H1 (cell line): Measurements from ENCODE around the gene TSPAN1. TPM values are rescaled to one million over a fixed set of nuclear protein-coding genes. Genes with fewer than 3 reads are reported as not detected.

ENCODE experiments used
- BACH1 ChIP-seq: IDR thresholded peaks from 2 replicates; pipeline ENCODE4 v1.6.1; 2012; ENCODE audit warnings: low read length, improper control_type of control experiment
- CHD2 ChIP-seq: IDR thresholded peaks from 2 replicates; pipeline ENCODE4 v1.6.1; 2012; ENCODE audit warnings: low read length, improper control_type of control experiment
- EZH2 ChIP-seq: fragments of 200-600 bp; sonication (generic); IDR thresholded peaks from 2 replicates; pipeline ENCODE4 v1.7.1; 2012; ENCODE audit warnings: low read depth, mild to moderate bottlenecking, moderate library complexity, low read length, inconsistent platforms; ENCODE audit not compliant: severe bottlenecking
- HDAC6 ChIP-seq: IDR thresholded peaks from one replicate; pipeline ENCODE4 v1.7.1; 2012; ENCODE audit warnings: low read depth, mild to moderate bottlenecking, inconsistent platforms, low read length, moderate library complexity
- NANOG ChIP-seq: IDR thresholded peaks from 2 replicates; pipeline ENCODE4 v1.6.1; 2011; ENCODE audit warnings: low read length, low read depth, mild to moderate bottlenecking, inconsistent platforms; ENCODE audit not compliant: insufficient read depth, poor library complexity, severe bottlenecking
- POLR2A ChIP-seq, 2 experiments: IDR thresholded peaks; 1 replicate in 1 of 2; 2 replicates in 1 of 2; pipeline ENCODE4 v1.6.1; 2011; ENCODE audit warnings: low read depth in 2 of 2, low read length in 2 of 2, mild to moderate bottlenecking in 2 of 2; ENCODE audit errors: control extremely low read depth in 1 of 2
- SP2 ChIP-seq: IDR thresholded peaks from 2 replicates; pipeline ENCODE4 v1.6.1; 2012; ENCODE audit warnings: mild to moderate bottlenecking, low read length, inconsistent platforms
- SUZ12 ChIP-seq: fragments of 200-600 bp; sonication (generic); IDR thresholded peaks from 2 replicates; pipeline ENCODE4 v1.6.1; 2012; ENCODE audit warnings: mild to moderate bottlenecking, inconsistent platforms, low read length, moderate library complexity, mixed read lengths
- TAF1 ChIP-seq: IDR thresholded peaks from 2 replicates; pipeline ENCODE4 v1.6.1; 2011; ENCODE audit warnings: mild to moderate bottlenecking, low read depth, low read length
- YY1 ChIP-seq: IDR thresholded peaks from 2 replicates; pipeline ENCODE4 v1.6.1; 2011; ENCODE audit warnings: low read depth, mild to moderate bottlenecking, low read length
- ZNF274 ChIP-seq: IDR thresholded peaks from 2 replicates; pipeline ENCODE4 v1.7.0; 2012; ENCODE audit warnings: low read length, borderline replicate concordance; ENCODE audit errors: extremely low read depth
- polyA plus RNA-seq, 7 experiments: library from polyadenylated mRNA; depleted of rRNA in 3 of 7; stranded (reverse) in 5 of 7; unstranded in 2 of 7; fragments of >200 nt in 5 of 7; fragments of 200-250 nt in 2 of 7; gene quantifications; 1 replicate in 5 of 7; 2 replicates in 1 of 7; 4 replicates in 1 of 7; pipeline versions ENCODE4 v1.2.1 to v1.2.3, GENCODE V29; 2011 to 2013; ENCODE audit warnings: missing spikeins in 2 of 7, mixed read lengths in 2 of 7
- total RNA-seq: library from RNA; stranded (reverse); fragmentation: NEBNext Ultra II Directional; extraction: Animal tissue kit (Norgen Biotek cat#: 25700); gene quantifications from 2 replicates; pipeline ENCODE4 v1.2.1, GENCODE V29; 2021
- TF ChIP-seq, protein P1 (sequence below), 3 experiments: IDR thresholded peaks; 1 replicate in 2 of 3; 2 replicates in 1 of 3; pipeline versions ENCODE4 v1.5.1 to v1.6.1; 2011; ENCODE audit warnings: low read length in 3 of 3, mild to moderate bottlenecking in 3 of 3, inconsistent platforms in 2 of 3, low read depth in 1 of 3, moderate library complexity in 1 of 3; ENCODE audit not compliant: insufficient read depth in 1 of 3; ENCODE audit errors: control extremely low read depth in 1 of 3

The TSPAN1 gene
- total and polyA plus RNA-seq, 2 of the 8 experiments (the other 6 are each of a cell fraction or from before 2014, with no cell fraction given) = 0.05 TPM; not detected in 1

DNA sequence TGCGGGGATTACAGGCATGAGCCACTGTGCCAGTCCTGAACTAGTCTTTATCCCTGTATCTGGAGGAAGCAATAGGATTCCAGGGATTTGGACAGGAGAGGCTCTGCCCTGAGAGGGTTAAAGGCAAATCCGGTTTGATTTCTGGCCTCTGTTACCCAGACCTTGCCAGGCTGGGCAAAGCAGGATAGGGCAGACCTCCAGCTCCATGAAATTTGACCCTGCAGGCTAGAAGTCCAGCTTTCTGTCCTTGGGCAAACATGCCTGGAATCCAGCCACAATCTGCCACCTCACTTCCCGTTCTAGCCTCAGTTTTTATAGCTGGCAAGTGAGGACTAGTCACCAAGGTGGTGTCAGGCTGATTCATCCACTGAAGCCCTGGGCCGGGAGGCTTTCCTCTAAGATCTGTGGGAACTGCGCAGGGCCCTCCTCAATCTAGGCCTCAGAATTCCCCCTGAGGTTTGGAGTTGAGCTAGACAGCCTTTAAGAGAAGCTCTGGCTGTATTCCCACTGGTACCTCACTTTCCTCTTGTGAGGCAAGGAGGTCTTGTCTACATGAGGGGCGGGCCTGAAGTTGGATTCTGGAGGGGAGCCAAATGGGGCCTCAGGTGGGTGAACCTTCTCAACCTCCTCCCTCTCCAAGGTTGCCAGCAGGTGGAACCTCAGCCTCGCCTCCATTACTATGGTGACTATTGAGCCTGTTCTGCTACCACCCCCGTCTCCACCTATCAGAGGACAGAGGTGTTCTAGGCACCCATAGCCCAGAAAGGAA is 8.4 kb downstream of the TSPAN1 start (continued):
- TF ChIP-seq, protein P1, sequence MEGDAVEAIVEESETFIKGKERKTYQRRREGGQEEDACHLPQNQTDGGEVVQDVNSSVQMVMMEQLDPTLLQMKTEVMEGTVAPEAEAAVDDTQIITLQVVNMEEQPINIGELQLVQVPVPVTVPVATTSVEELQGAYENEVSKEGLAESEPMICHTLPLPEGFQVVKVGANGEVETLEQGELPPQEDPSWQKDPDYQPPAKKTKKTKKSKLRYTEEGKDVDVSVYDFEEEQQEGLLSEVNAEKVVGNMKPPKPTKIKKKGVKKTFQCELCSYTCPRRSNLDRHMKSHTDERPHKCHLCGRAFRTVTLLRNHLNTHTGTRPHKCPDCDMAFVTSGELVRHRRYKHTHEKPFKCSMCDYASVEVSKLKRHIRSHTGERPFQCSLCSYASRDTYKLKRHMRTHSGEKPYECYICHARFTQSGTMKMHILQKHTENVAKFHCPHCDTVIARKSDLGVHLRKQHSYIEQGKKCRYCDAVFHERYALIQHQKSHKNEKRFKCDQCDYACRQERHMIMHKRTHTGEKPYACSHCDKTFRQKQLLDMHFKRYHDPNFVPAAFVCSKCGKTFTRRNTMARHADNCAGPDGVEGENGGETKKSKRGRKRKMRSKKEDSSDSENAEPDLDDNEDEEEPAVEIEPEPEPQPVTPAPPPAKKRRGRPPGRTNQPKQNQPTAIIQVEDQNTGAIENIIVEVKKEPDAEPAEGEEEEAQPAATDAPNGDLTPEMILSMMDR (IDR thresholded peaks at IDR 0.05; ENCODE audit: control extremely low read depth in 1 of 3, insufficient read depth in 1 of 3, low read depth in 1 of 3, low read length in 3 of 3) = no peak
- TF ChIP-seq BACH1 (no peak), CHD2 (no peak), SUZ12 (no peak), EZH2 (no peak), ZNF274 (no peak), YY1 (no peak), SP2 (no peak), NANOG (no peak), HDAC6 (no peak), POLR2A (IDR thresholded peaks at IDR 0.05; ENCODE audit: control extremely low read depth in 1 of 2, low read depth in 2 of 2, low read length in 2 of 2) (no peak), TAF1 (no peak)
